HG02981 (cell line): ENCODE data around the gene PRRX2.

Source experiments
- ATAC-seq: cut with Tn5 transposase; IDR thresholded peaks from one replicate; pipeline ENCODE4 v1.9.1; 2021; ENCODE audit warnings: mild to moderate bottlenecking, moderate library complexity; ENCODE audit not compliant: unreplicated experiment

Gene PRRX2

DNA sequence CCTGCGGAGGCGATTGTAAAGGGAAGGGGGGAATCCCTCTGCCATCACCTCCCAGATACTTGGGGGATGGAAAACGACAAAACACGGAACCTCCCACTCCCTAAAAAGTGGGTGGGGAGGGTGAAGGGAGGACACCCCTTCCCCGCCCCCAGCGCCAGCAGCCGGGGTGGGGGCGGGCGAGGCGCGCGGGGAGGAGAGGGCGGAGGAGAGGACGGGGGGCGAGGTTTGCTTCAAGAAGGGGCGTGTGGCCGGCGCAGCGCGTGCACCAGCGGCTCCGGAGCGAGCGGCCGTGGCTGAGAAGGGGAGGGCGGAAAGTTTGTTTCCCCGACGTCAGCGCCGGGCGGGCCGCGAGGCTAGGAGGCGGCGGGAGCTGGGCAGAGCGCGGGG is at the start of gene PRRX2:
Gene PRRX2, plus strand, starts transcription at position 259 of the 387 bp plus-strand sequence. CDS start 221 bp downstream, outside the sequence.
- no peak for ATAC-seq

- ATAC-seq, result no peak
These were observed 48.3 kb upstream of the PRRX2 start for GRCh38 chr9:129617167-129617566.

GRCh38 chr9:129619787-129620668 is 45.4 kb upstream of the PRRX2 start:
- ATAC-seq, result no peak

GRCh38 chr9:129620669-129621295 is 44.7 kb upstream of the PRRX2 start, which contains the start of gene C9orf50:
C9orf50 (minus strand) TSS chr9:129621101; CDS start chr9:129620574, 527 bp downstream.
- no peak for ATAC-seq

- ATAC-seq, result no peak
These were observed 42.1 kb upstream of the PRRX2 start for GRCh38 chr9:129623331-129623730.

DNA sequence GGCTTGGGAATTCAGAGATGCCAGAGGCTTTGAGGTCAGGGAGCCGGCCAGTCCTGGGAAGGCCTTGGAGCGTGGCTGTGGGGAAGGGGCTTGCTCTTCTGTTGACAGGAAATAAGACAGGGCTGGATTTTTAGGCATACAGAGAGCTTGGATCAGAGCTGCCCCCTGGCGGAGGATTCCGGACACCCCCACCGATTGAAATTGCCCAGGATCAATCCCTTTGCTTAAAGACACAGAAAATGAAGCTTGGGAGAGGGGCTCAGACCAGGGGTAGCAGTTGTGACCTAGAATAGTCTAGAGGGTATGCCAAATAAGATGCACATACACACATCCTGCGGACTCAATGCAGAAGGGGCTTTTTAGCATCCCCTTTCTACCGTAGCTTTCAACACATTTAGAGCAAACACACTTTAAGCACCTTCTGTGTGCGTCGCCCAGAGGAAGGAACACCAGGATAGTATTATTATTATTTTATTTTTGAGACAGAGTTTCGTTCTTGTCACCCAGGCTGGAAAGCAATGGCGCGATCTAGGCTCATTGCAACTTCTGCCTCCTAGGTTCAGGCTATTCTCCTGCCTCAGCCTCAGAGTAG is 41.2 kb upstream of the PRRX2 start:
- no peak for ATAC-seq

GRCh38 chr9:129624947-129625346 is 40.5 kb upstream of the PRRX2 start:
- no peak for ATAC-seq

DNA sequence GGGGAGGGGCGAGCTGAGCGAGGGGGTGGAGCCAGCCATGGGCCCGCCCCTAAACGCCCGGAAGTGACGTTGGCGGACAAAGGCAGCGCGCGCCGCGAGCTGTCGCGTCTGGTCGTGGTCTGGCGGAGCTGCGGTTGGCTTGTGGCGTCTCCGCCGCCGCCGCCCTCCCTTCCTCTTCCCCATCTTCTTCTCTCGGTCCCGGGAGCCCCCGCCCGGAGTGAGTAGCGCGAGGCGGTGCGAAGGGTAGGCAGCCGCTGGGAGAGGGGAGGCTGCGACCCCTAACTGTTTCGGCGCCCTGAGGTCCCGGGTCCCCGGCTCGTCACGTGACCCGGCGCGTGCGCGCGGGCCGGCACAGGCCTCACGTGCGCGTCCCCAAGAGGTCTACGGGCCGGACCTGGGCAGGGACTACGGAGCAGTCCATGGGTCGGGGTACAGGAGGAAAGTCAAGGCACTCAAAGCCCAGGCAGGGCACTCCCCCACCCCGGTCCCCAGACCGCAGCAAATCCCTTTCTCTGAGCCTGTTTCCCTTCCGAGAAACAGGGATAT is 39.3 kb upstream of the PRRX2 start, which contains the start of gene NTMT1:
Gene NTMT1, plus strand, starts transcription at position 85 of the 546 bp plus-strand sequence. CDS start 6,541 bp downstream, outside the sequence.
- ATAC-seq, result peak; percentile 75

DNA sequence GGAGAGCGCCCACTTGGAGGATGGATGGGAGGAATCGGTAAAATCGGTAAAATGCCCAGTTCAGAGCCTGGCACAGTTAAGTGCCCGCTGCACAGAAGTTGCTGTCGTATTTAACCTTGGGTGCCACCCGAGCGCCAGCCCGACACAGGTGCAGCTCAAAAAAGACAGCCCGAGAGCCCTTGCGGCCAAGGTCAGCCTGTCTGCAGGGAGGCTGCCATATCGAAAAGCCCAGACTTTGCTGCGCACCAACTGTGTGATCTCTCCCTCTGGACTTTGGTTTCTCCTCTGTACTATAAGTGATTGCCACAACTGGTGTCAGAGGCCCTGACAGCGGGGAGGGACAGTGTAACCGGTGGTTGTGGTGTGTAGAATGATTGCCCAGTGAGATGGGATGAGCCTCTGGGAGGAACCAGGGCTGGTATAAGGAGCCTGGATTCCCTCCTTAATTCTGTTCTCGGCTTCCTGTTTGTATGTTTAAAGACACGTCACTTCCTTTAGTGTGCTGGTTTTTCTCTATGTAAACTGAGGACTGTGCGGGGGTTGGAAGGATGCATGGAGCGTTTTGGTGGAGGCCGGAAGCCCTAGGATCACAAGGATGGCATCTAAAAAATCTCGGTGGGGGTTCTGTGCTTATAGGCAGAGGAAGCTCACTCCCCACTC is 38.7 kb upstream of the PRRX2 start:
- peak; percentile 25 for ATAC-seq

DNA sequence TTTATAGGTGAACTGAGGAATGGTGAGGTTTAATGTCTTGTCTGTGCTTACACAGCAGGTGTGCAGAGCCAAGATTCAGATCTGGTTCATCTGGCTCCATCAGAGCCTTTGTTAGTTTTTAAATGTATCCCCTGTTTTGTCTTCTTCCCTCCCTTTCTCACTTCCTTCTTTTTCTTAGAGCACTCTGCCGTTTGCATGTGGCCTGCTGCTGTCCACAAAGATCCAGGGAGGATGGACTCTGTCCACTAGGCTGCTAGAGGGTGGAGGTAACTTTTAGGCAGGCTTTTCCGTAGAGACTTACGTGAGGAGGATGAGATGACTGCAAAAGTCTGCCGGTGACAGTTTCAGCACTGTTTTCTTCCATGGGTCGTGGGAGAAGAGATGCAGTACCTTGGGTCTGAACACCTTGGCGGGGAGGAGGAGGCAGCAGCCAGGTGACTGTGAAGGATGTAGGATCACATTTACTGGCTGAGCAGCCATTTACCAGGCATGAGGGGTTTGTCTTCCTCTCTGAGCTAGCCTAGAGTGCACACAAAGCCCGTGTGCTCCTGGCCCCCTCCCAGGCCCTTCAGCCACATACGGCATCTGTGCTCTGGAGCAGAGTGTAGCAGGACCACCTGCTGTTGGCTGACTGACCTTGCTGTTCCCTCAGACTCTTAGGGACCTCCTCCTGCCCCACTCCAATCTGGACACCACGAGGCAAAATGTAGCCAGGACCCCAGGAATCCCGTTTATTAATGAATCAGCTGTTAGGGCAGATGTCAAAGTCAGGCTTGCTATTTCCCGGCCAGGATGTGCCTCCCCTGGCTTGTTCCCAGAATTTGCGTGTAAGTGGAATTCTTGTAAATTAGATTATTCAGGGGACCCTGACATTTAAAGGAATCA is 37.6 kb upstream of the PRRX2 start:
- no peak for ATAC-seq

DNA sequence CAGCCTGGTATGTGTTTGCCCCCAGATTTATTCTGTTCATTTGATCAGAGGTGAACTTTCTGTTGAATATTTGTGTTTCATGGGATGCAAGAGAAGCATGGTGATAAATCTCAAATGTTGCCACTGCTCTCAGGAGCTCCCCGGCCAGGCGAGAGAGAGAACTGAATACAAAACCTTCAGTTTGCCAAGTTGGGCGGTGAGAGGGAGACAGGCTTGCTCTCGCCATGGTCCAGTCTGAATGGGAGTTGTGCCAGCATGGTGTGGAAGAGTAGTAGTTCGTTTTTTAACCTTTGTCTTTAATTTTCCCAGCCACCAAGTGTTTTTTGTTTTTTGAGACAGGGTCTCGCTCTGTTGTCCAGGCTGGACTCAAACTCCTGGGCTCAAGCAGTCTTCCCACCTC is 36.7 kb upstream of the PRRX2 start:
- ATAC-seq, result no peak

GRCh38 chr9:129629251-129629820 is 36.1 kb upstream of the PRRX2 start:
- ATAC-seq, result no peak

- no peak for ATAC-seq
These were observed 34.3 kb upstream of the PRRX2 start for GRCh38 chr9:129630967-129631673.

- no peak for ATAC-seq
These were observed 33.7 kb upstream of the PRRX2 start for GRCh38 chr9:129631674-129632129.

- ATAC-seq, result no peak
These were observed 33.0 kb upstream of the PRRX2 start for GRCh38 chr9:129632460-129632859.

DNA sequence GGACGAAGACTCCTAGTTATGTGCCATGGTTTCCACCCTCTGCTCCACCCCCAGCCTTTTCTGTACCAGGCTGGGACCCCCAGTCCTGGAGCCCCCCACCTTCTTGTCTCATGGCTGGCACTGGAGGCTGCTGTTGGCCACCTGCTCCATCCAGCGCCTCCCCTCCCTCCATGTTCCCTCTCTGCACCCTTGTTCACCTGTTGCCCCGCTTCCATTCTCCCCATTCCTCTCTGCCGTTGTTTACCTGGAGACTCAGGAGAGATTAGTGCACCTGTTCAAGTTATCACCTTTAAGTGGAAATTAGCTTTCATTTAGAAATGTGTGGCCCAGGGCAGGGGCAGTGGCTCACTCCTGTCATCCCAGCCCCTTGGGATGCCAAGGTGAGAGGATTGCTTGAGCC is 32.2 kb upstream of the PRRX2 start:
- ATAC-seq, result no peak

DNA sequence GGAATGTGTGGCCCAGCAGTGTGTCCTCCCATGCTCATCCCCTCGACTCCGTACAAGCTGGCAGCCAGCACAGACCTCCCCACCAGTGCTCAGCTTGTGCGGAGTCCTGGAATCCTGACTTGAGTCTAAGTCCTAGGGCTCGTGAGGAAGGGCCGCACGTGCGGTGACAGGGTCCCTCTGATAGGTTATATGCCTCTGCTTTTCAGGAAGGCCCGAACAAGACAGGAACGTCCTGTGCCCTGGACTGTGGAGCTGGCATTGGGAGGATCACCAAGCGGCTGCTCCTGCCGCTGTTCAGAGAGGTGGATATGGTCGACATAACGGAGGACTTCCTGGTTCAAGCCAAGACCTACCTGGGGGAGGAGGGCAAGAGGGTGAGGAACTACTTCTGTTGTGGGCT is 31.6 kb upstream of the PRRX2 start:
- ATAC-seq, result no peak

DNA sequence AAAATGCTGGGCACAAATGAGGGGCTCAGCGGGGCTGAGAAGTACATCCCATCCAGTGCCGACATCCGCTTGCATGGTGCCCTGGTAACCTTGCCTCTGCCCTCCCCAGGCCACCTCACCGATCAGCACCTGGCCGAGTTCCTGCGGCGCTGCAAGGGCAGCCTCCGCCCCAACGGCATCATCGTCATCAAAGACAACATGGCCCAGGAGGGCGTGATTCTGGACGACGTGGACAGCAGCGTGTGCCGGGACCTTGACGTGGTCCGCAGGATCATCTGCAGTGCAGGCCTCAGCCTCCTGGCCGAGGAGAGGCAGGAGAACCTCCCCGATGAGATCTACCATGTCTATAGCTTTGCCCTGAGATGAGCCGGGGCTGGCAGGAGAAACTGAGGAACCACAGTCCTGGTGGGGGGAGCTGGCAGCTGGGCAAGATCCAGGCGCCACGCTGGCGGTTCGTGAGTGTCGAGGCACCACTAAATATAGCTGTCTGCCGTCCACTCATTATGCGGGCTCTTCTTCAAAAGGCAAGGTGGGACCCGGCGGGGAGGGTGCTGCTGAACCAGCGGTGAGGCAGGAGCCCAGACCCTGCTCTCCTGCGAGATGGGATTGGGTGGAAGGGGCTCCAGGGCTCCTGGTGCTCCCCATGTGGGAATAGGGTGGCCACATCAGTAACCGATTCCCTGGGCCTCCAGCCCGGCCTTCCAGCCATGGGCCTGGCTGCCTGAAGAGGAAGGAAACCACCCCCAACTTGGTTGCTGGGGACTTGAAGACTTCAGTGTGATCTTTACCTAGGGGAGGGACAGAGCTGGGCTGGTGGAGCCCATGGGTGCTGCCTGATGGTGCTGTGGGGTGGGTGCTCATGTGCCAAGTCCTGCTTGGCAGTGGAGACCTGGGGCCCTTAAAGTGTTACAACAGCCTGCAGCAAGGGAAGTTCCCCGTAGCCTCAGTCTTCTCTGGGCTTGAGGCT is 30.1 kb upstream of the PRRX2 start:
- no peak for ATAC-seq
